CD4-positive, alpha-beta T cell treated with Interferon alpha-2 for 1 hour (primary cell): ENCODE data around the gene XAGE1A.
"Not testable (repeated sequence)": the region's sequence is repeated elsewhere in the genome, so short reads cannot be mapped to it uniquely, and the experiment has no call there.

Experiments used
- DNase-seq, 2 donors: peaks; one replicate each; pipeline ENCODE4 v3.0.0-alpha.2; 2020 to 2022

Gene XAGE1A

DNA sequence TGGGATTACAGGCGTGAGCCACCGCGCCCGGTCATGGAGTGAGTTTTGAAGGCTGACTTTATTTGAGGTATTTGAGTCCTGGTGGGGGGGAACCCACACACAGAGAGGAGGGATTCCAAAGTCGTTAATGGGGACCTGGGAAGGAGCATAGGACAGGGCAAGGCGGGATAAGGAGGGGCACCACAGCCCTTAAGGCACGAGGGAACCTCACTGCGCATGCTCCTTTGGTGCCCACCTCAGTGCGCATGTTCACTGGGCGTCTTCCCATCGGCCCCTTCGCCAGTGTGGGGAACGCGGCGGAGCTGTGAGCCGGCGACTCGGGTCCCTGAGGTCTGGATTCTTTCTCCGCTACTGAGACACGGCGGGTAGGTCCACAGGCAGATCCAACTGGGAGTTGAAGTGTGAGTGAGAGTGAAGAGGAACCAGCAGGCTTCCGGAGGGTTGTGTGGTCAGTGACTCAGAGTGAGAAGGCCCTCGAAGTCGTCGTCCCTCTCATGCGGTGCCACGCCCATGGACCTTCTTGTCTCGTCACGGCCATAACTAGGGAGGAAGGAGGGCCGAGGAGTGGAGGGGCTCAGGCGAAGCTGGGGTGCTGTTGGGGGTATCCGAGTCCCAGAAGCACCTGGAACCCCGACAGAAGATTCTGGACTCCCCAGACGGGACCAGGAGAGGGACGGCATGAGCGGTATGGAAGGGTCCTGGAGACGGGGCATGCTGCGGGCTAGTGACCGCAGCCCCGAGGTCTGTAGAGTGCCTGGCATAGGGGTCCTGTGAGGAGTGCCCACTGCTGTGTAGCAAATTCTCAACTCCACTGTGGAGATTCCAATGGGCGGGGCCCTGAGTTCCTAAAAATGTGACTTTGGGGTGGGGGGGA is at the start of gene XAGE1A:
Gene XAGE1A, plus strand, starts transcription at position 264 of the 874 bp plus-strand sequence. CDS start 1,554 bp downstream, outside the sequence.
- DNase-seq: not testable (repeated sequence)

DNA sequence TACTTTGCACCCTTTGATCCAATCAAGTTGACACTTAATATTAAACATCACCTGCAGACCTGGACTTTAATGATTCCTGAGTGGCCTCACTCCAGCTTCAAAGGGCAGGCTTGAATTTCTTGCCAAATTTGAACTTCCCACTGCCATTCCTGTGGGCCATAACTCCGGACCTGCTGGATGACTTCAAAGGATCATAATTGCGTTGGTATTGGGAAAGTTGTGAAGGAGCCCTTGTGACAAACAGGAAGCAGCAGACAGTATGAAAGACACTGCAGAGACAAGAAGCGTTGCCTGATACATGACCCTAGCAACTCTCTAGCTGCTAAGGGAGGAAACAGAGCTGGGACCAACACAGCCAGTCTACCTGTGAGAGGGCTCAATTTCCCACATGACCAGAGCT is 43.6 kb upstream of the XAGE1A start:
- not testable (repeated sequence) for DNase-seq

GRCh38 chrX:52471301-52471700 is 24.3 kb upstream of the XAGE1A start:
- DNase-seq: not testable (repeated sequence)

GRCh38 chrX:52496419-52496772 is 788 bp downstream of the XAGE1A start:
- not testable (repeated sequence) for DNase-seq

DNA sequence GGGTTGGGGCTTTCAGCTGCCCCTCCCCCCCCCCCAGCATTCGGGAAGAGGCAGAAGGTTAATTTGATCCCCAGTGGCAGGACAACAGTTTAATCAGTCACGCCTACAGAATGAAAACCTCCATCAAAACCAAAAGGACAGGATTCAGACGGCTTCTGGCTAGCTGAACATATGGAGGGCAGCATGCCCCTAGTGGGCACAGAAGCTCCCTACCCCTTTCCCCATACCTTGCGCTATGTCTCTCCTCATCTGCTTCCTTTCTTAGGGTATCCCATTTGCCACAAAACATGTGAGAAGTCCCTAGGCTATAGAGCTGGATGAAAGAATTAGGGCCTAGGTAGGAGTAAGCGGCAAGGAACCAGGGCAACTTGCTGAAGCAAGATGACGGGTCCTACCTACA is 5.8 kb downstream of the XAGE1A start:
- DNase-seq: not testable (repeated sequence)

DNA sequence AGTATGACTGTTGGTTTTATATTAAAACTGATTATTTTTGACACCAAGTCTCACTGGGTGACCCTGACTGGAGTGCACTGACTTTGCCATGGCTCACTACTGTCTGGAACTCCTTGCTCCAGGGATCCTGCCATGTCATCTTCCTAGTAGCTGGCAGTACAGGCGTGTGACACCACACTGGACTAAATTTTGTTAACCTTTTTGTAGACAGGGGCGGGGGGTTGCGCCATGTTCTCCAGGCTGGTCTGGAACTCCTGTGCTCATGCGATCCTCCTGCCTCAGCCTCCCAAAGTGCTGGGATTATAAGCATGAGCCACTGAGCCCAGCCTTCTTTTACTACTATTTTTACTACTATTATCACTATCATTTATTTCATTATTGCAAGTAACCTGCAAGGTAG is 8.9 kb downstream of the XAGE1A start:
- DNase-seq: no peak

DNA sequence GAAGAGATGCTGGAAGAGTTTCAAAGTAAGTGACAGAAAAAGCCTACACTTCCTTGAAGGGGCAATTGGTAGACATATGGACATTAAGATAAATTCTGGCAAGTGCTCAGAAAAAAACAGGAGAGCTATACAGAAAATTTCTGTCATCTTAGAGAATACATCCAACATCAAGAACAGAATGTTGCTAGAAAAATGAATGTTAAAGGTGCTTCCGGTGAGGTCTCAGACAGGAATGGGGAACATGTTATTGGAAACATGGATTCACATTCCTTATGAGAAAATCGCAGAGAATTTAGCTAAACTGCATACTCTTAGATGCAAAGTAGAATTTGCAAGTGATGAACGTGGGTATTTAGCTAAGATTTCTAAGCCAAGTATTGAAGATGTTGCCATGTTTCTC is 11.7 kb downstream of the XAGE1A start:
- no peak for DNase-seq

- DNase-seq: no peak
These were observed 14.3 kb downstream of the XAGE1A start for GRCh38 chrX:52509916-52510315.

DNA sequence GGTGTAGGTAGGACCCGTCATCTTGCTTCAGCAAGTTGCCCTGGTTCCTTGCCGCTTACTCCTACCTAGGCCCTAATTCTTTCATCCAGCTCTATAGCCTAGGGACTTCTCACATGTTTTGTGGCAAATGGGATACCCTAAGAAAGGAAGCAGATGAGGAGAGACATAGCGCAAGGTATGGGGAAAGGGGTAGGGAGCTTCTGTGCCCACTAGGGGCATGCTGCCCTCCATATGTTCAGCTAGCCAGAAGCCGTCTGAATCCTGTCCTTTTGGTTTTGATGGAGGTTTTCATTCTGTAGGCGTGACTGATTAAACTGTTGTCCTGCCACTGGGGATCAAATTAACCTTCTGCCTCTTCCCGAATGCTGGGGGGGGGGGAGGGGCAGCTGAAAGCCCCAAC is 15.5 kb downstream of the XAGE1A start:
- DNase-seq: not testable (repeated sequence)

- DNase-seq: not testable (repeated sequence)
These were observed 20.7 kb downstream of the XAGE1A start for GRCh38 chrX:52516110-52516986.

DNA sequence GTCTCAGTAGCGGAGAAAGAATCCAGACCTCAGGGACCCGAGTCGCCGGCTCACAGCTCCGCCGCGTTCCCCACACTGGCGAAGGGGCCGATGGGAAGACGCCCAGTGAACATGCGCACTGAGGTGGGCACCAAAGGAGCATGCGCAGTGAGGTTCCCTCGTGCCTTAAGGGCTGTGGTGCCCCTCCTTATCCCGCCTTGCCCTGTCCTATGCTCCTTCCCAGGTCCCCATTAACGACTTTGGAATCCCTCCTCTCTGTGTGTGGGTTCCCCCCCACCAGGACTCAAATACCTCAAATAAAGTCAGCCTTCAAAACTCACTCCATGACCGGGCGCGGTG is 21.3 kb downstream of the XAGE1A start, which contains the start of gene XAGE1B:
Gene XAGE1B, minus strand, starts transcription at position 77 of the 339 bp plus-strand sequence. CDS start 1,536 bp downstream, outside the sequence.
- not testable (repeated sequence) for DNase-seq

DNA sequence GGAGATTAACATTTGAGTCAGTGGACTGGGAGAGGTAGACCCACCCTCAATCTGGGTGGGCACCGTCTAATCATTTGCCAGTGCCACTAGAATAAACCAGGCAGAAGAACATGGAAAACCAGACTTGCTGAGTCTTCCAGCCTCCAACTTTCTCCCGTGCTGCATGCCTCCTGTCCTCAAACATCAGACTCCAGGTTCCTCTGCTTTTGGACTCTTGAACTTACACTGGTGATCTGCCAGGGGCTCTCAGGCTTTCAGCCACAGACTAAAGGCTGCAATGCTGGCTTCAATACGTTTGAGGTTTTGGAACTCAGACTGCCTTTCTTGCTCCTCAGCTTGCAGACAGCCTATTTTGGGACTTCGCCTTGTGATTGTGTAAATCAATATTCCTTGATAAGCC is 45.4 kb downstream of the XAGE1A start:
- not testable (repeated sequence) for DNase-seq

DNA sequence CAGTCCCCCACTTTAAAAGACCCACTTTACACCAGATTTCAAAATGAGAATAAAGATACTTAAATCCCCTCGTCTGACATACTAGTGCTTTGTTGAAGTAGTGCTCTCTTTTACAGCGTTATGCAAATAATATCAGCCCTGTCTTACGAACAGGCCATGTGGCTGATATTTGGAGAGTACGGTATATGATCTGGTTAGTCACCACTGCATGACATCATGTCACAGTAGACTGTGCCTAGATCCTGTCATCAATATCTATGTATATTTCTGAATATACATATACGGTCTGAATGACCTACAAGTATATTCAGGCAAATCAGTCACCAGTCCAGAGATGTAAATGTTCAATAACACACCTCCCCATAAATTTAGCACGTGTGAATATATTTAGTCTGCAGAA is 46.7 kb downstream of the XAGE1A start:
- no peak for DNase-seq

DNA sequence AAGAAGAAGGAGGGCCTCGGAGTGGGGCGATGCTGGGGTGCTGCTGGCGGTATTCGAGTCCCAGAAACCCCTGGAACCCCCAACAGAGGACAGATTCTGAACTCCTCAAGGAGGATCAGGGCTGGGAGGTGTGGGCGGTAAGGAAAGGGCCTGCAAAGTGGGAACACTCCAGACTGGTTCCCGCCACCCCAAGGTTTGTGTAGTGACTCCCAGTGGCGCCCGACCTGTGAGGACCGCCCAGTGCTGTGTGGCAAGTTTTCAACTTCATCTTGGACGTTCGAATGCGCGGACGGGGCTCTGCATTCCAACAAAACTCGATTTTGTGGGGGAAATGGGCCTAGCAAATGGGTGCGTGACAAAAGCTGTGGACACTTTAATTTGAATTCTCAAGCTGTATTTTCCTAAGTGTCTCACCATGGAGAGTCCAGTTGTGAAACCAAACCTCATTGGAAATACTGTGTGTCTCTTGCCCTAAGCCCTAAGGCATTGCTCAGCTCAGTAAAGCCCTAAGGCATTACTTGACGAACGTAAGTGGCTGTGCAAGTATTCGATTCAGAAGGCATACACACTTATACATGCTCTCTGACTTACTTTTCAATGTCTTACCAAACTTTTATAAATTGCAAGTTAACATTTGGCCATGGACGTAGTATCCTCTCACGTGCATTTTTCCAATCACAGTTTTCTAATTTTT is 48.7 kb downstream of the XAGE1A start:
- DNase-seq: no peak

- not testable (repeated sequence) for DNase-seq
These were observed 53.2 kb downstream of the XAGE1A start for GRCh38 chrX:52548769-52549168.
